COLO829 (cell line): ENCODE data around the gene LENEP.
A peak's percentile ranks its signal among the peaks of the same experiment; 100 is the strongest.
"Not testable (repeated sequence)": the region's sequence is repeated elsewhere in the genome, so short reads cannot be mapped to it uniquely, and the experiment has no call there.

ENCODE experiments used
- DNase-seq: peaks from one replicate; pipeline ENCODE4 v3.0.0; 2012; ENCODE audit warnings: low spot score

The LENEP gene

DNA sequence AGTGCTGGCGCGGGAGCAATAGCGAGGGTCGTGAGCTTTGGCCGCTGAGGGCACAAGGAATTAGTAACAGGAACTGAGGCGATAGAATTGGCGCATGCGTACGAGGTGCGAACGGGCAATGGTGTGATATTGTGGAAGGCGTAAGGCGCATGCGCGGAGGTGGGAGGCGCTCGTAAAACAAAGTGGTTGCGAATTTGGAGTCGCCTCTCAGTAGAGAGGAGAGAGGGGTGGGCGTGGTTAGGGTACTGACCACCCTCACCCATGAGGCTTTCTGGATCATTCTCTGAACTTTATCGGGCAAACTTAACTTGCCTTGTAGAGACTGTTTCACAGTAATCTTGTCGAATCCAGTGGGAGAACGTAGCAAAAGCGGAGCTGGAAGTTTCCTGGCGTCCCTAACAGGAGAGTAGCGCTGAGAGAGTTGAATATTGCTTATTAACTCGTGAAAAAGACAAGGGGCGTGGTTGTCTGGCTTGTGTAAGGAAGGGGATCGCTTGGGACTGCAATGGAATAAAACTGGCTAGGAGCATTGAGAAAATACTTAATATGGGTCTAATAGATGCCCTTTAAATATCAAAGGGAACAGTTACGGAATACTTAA is 18.5 kb upstream of the LENEP start:
- DNase-seq, result peak; percentile 98

DNA sequence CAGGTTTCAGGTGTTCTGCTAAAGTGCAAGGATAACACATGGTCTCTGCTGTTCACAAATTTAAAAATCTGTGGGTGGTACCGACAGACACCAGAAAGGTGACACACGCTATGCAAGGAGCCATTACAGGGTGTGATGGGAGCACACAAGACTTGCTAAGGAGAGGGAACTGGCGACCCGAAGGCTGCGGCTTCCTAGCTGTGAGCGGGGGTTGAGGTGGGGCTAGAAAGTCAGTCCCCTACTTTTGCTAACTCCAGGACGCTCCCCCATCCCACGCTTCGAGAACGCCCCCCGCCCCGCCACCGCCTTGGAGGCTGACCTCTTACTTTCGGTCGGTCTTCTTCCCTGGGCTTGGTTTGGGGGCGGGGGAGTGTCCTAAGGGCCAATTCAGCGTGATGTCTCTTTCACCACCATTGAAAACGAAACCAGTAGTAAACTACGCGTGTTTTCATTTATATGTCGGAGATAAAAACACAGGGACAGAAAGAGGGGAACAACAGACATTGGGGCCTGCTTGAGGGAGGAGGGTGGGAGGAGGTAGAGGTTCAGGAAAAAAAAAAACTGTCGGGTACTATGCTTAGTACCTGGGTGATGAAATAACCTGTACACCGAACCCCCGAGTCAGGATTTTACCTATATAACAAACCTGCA is 17.9 kb upstream of the LENEP start:
- no peak for DNase-seq

DNA sequence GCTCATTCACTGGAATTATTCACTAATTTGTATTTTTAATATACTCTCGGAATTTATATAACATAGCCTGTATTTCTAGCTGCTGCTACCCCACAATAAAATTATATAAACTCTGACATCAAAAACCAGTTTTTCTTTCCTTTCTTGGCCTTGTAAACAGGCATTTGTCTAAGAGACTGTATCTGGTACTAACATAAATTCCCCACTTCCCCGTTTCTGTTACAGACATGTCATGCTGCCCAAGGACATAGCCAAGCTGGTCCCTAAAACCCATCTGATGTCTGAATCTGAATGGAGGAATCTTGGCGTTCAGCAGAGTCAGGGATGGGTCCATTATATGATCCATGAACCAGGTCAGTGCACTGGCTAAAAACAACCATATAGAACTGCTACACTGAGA is 15.6 kb upstream of the LENEP start:
- DNase-seq, result not testable (repeated sequence)

DNA sequence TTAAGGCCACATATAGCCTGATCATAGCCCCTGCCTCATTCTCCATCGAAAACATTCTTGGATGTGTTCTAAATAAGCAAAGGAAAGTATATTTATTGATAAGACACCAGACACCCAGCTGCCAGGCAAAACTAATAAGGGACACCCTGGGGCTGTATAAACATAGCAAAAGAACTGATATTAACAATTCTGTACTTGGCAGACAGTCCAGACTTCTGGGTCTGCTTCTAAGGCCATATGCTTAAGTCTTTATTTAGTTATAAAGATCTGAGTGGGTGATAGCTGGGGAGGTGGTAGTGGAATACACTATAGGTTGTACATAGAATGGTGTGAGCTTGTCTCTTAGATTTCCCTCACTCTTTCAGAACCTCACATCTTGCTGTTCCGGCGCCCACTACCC is 15.0 kb upstream of the LENEP start:
- no peak for DNase-seq

DNA sequence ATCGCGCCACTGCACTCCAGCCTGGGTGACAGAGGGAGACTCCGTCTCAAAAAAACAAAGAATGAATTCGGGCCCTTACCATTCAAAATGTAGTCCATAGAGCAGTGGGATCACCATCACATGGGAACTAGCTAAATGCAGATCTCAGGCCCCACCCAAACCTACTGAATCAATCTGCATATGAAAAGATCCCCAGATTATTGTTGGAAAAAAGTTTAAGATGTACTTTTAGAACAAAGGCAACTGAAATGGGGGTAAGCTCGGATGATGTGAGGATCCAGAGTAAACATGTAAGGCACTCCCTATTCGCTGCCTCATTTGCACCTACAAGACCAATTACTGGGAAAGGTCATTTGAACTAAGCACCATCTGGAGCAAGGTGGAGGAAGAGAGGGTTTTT is 11.0 kb upstream of the LENEP start:
- DNase-seq, result no peak

DNA sequence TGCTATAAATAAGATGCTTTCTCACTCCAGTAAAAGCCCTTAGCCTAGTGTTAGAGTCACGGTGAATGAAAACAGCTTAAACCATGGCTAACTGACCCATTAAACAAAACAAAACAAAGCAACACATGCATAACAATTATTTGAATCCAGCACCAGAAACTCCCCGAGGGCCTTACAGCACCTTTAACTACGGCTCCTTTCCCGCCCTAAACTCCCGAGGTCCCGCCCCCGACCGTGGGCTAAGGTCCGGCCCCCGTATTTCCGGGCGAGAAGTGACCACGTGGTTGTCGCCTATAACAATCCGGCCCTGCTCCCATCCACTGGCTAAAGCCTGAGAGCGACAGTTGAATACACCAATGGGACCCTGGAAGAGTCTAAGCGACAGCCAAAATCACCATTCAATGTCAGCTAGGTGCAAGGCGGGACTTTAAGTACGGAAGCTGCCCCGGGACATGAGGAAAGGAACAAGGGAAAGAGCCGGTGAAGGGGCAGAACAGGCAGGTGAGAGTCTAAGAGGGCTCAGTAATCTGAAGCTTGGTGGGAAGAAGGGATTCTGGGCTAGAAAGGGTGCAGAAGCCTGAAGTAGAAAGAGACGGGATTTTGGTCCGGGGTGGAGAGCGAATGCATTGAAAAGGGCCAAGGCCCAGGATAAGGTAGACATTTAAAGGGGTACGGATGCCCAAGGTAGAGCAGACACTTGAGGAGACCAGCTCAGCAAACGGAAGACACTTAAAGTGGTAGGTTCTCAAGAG is 10.3 kb upstream of the LENEP start, which contains the start of gene FLAD1:
Gene FLAD1, plus strand, starts transcription at position 448 of the 752 bp plus-strand sequence. CDS start 351 bp downstream, outside the sequence.
- DNase-seq, result peak; percentile 100

DNA sequence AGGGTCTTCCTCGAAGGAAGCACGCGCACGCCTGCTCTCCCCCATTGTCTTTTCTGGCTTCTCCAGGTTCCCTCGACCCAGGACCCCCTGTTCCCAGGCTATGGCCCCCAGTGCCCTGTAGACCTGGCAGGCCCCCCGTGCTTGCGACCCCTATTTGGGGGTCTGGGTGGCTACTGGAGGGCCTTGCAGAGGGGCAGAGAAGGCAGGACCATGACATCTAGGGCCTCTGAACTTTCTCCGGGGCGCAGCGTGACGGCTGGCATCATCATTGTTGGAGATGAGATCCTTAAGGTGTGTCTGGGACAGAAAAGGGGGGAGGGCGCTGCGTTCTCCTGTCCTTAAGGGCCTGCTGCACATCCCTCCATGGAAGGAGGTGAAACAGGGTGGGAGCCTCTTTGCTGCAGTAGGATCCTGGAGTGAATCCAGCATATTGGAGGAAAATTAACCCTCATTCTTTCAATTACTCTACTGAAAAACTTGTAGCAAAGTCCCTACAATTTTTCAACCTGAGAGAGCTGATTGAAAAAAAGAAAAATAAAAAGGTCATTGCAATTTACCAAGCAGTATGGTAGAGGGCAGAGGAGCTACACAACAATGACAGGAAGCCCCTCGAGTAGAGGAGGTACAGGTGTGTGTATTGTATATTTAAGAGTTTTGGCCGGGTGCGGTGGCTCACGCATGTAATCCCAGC is 9.5 kb upstream of the LENEP start:
- no peak for DNase-seq

DNA sequence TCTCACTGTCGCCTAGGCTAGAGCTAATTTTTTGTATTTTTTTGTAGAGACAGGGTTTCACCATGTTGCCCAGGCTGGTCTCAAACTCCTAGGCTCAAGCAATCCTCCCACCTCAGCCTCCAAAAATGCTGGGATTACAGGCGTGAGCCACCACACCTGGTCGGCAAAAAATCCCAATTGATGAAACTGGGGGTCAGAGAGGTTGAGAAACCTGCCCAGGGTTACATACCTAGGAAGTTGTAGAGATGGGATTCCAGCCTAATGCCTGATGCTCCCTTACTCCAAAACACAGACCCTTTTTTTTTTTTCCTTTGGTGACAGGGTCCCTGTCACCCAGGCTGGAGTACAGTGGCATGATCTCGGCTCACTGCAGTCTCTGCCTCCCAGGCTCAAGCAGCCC is 6.7 kb upstream of the LENEP start:
- not testable (repeated sequence) for DNase-seq

DNA sequence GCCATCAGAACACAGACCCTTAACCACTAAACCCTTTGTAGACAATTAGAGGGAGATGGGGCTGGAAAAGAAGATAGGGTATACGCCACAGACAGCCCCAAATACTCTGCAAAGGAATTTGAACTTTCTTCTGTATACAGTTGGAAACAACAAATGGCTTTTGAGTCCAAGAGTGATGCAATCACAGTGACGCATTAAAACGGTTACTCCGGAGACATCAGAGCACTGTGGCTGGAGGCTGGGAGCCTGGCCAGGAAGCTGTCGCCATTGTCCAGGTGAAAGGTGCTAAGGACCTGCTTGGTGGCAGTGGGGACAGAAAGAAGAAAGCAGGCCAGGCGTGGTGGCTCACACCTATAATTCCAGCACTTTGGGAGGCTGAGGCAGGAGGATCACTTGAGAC is 6.1 kb upstream of the LENEP start:
- DNase-seq, result no peak

DNA sequence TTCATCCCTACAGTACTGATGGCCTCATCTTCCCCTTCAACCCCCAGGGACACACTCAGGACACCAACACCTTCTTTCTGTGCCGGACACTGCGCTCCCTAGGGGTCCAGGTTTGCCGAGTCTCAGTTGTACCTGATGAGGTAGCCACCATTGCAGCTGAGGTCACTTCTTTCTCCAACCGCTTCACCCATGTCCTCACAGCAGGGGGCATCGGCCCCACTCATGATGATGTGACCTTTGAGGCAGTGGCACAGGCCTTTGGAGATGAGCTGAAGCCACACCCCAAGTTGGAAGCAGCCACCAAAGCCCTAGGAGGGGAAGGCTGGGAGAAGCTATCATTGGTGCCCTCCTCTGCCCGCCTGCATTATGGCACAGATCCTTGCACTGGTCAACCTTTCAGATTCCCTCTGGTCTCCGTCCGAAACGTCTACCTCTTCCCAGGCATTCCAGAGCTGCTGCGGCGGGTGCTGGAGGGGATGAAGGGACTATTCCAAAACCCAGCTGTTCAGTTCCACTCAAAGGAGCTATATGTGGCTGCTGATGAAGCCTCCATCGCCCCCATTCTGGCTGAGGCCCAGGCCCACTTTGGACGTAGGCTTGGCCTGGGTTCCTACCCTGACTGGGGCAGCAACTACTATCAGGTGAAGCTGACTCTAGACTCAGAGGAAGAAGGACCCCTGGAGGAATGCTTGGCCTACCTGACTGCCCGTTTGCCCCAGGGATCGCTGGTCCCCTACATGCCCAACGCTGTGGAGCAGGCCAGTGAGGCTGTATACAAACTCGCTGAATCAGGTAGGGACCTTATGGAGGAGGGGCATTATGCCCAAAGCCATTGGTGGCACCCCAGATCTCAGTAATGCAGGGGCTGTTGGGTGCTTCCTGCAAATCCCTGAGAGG is 5.1 kb upstream of the LENEP start:
- no peak for DNase-seq

DNA sequence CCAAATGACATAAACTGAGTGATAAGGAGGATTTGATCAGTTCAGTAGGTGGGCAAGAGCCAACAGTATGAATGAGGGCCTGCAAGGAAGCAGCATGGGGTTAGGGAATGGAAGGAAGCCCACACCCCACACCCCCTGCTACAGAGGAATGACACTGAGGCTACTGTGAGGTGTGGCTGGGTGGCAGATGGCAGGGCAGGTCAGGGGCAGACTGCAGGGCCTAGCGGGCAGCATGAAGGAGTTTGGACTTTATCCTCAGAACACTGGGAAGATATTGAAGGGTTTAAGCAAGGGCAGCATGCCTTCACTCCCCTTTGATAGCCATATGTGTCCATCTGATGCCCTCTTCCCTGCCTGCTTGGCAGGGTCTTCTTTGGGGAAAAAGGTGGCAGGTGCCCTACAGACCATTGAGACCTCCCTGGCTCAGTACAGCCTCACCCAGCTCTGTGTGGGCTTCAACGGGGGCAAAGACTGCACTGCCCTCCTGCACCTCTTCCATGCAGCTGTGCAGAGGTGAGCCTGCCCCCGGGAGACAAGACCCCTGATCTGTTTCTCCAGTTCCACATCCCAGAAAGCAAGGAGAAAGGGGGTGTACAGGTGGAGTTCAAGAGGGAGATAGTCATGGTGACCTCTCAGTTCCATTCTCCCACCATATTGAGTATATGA is 4.1 kb upstream of the LENEP start:
- DNase-seq, result no peak

DNA sequence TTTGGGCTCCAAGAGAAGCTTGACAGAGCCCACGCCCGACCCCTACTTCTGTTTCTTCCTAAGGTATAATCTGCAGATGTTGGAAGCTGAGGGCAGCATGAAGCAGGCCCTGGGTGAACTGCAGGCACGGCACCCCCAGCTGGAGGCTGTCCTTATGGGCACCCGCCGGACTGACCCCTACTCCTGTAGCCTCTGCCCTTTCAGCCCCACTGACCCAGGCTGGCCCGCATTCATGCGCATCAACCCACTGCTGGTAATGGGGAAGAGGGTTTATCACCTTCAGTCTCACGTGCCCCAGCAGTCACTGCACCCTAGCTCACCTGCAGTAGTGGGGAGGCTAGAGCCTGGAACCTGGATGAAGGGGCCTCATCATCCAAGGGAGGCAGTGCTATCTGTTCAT is 3.1 kb upstream of the LENEP start:
- DNase-seq, result no peak

DNA sequence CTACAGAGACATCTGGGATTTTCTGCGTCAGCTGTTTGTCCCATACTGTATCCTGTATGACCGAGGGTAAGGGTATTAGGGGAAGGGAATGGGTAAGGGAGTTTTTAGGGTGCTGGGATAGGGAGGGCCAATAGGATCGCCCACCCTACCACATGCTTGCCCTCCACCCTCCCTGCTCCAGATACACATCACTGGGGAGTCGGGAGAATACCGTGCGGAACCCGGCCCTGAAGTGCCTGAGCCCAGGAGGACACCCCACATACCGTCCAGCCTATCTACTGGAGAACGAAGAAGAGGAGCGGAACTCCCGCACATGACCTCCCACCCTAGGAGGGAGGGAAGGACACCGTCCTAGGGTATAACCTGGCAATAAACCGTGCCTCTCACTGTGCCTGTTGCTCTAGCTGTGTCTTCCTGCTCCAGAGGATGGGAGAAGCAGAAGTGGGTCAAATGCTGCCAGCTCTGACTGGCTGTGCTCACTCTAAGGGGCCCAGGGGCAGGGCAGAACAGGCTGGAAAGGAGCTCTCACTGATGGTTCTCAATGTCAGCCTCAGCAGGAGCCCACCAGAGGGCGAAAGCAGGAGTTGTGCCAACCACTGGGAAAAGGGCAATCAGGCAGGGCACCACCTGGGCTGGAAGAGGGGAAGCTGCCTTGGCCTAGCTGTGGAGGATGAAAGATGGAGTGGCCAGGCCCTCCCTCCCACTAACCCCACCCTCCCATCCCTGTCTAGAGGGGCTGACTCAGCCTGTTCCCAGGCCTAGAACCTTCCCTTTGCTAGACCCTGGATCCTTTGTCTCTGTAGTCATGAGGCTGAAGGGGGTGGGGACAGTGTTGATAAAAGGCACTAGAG is 440 bp upstream of the LENEP start:
- no peak for DNase-seq

DNA sequence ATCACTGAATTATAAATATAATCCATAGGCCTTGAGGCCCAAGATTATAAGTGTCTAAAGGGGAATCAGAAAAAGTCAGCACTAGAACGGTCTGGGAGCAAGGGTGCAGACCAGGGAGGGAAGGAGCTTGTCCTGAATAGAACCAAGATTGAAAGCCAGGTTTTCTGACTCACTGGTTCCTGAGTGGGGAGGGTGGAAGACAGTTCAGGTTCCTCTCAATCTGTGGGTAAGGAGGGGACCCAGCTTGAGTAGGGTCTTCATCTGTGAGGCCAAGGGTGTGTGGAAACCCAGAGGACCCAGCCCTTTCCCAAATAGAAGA is 842 bp downstream of the LENEP start:
- no peak for DNase-seq

DNA sequence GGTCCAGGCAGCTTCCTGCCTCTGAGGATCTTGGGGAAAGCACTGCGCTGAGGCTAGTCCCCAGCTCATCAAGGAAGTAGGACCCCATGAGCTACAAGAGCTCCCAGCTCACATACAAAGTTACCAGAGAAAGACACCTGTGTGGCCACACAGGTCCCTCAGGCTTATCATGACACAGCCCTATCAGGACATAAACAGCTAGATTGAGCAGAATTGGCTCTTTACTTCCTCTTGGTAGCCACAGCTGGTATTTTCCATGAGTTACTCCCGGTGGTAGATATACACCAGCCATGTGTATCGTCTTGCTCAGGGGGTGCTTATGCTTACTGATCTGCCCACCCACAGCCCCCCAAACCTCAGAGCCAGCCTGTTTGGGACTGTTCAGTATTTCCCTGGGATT is 1.2 kb downstream of the LENEP start:
- no peak for DNase-seq

DNA sequence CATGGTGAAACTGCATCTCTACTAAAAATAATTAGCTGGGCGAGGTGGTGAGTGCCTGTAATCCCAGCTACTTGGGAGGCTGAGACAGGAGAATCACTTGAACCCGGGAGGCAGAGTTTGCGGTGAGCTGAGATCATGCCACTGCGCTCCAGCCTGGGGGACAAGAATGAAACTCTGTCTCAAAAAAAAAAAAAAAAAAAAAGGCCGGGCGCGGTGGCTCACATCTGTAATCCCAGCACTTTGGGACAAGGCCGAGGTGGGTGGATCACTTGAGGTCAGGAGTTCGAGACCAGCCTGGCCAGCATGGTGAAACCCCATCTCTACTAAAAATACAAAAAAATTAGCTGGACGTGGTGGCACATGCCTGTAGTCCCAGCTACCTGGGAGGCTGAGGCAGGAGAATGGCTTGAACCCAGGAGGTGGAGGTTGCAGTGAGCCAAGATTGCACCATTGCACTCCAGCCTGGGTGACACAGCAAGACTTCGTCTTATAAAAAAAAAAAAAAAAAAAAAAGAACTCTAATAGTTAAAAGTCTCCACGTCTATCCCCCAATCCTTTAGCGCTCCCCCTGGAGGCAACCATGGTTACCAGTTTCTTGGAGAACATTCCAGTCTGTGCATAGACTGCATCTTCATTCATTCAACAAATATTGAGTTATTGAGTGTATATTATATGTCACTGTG is 2.1 kb downstream of the LENEP start:
- DNase-seq, result peak; percentile 87

DNA sequence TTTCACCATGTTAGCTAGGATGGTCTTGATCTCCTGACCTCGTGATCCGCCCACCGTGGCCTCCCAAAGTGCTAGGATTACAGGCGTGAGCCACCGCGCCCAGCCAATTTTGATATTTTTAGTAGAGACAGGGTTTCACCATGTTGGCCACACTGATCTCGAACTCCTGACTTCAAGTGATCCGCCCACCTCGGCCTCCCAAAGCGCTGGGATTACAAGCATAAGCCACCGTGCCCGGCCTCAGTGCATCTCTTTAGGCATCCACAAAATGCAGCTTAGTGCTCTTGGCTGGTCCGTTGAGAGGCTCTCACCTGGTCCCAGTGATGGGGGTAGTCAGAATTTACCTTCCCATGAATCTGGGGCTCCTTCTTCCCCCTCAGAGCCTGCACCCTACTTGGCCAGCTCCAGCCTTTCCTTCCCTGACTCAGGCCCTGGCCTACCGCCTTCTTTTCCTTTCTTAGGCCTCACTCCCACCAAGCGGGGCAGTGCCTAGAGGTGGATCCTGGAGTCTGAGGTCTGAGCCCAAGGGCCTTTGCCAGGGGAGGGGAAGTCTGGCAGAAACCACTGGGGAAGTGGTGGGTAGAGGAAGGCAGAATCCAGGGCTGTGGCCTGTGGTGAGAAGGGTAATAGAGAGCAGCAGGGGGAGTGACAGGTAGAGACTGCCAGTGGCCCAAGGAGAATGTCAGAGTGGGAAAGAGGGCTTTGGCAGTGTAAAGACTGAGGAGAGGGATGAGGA is 3.7 kb downstream of the LENEP start:
- DNase-seq, result no peak

DNA sequence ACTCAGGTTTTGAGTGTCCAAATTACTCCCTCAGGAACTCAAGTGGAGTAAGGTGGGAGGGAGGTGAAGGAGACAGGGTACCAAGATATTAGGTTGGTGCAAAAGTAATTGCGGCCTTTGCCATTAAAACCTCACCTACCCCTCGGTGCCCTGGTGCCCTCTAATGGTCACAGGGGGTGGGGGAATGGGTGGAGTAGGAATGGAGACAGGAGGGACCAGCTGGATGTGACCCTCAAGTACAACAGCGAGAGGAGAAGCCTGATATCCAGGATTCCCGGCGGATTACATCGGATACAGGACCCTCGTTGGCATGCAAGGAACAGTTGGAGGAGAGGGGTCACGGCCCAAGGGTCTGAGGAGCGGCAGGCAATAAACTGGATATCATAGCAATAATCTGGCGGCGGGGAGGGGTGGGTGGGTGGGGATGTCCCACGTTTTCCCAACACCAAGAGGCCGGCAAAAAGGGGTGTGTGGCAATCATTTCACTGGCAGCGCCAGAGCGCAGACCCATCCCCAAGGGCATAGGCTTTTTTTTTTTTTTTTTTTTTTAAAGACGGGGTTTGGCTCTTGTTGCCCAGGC is 4.9 kb downstream of the LENEP start:
- DNase-seq, result no peak
